Sigmoid colon (tissue), 7 donors: ENCODE results near the gene CEP68. TPM values are rescaled to one million over a fixed set of nuclear protein-coding genes. Genes with fewer than 3 reads are reported as not detected.

Experiments
- DNase-seq: peaks from one replicate; pipeline ENCODE4 v3.0.0-alpha.2; 2019
- H3K27ac ChIP-seq, 4 donors: fragments of 200-600 bp; sonication (generic); one replicate each; pipeline ENCODE4 v1.5.1; 2016 to 2019; ENCODE audit warnings: mild to moderate bottlenecking in 1 of 4
- H3K27me3 ChIP-seq, 3 donors: fragments of 200-600 bp; sonication (generic); one replicate each; pipeline ENCODE4 v1.5.1; 2019; ENCODE audit warnings: mild to moderate bottlenecking in 1 of 3
- H3K36me3 ChIP-seq, 4 donors: fragments of 200-600 bp; sonication (generic); one replicate each; pipeline ENCODE4 v1.5.1; 2016 to 2019
- H3K4me1 ChIP-seq, 4 donors: fragments of 200-600 bp; sonication (generic); one replicate each; pipeline ENCODE4 v1.5.1; 2017 to 2019
- H3K4me3 ChIP-seq, 4 donors: fragments of 200-600 bp; sonication (generic); one replicate each; pipeline ENCODE4 v1.5.1; 2017 to 2019; ENCODE audit warnings: mild to moderate bottlenecking in 2 of 4, moderate library complexity in 1 of 4
- H3K9me3 ChIP-seq, 4 donors: fragments of 200-600 bp in 3 of 4; sonication (generic) in 3 of 4; one replicate each; pipeline versions ENCODE4 v1.5.1 to v1.6.1; 2013 to 2019
- EP300 ChIP-seq, 4 donors: sonication (generic); formaldehyde crosslinking; IDR thresholded peaks; one replicate each; pipeline ENCODE4 v1.6.1; 2017; ENCODE audit warnings: antibody characterized with exemption in 4 of 4
- POLR2A ChIP-seq, 2 donors: fragments of 450-650 bp; IDR thresholded peaks; one replicate each; pipeline ENCODE4 v1.6.1; 2016; ENCODE audit warnings: antibody characterized with exemption in 2 of 2, mild to moderate bottlenecking in 2 of 2, moderate library complexity in 2 of 2
- POLR2AphosphoS5 ChIP-seq, 4 donors: sonication (generic); formaldehyde crosslinking; IDR thresholded peaks; one replicate each; pipeline ENCODE4 v1.6.1; 2017; ENCODE audit warnings: antibody characterized with exemption in 4 of 4
- WGBS, 2 donors: extraction: QIAGEN DNeasy Blood & Tissue Kit; methylation state at CpG; one replicate each; pipeline ENCODE4 v1.1.7; 2013; 5-methylcytosine and 5-hydroxymethylcytosine counted together
- intact Hi-C: fragments of 100-400 bp; cut with DNase I; formaldehyde crosslinking; loops from one replicate; pipeline ENCODE4 v1.15.1; 2023
- polyA plus RNA-seq, 3 donors: library from polyadenylated mRNA; stranded (reverse); fragments of 200-250 nt; gene quantifications; one replicate each; pipeline ENCODE4 v1.2.3, GENCODE V29; 2013
- total RNA-seq, 4 donors: library from RNA; depleted of rRNA; stranded (reverse); fragments of >200 nt; gene quantifications; one replicate each; pipeline ENCODE4 v1.1.0, GENCODE V29; 2016
- TF ChIP-seq, protein P1 (sequence below), 4 experiments: fragments of 450-650 bp in 3 of 4; fragments of 200-600 bp in 1 of 4; IDR thresholded peaks; one replicate each; pipeline ENCODE4 v1.5.1; 2016 to 2019; ENCODE audit warnings: antibody characterized with exemption in 4 of 4, mild to moderate bottlenecking in 3 of 4, moderate library complexity in 2 of 4
- donor health status: healthy with polysubstance abuse.
- donor health status: Bipolar disorder and iron deficiency.
- donor health status: healthy.

The CEP68 gene
- total and polyA plus RNA-seq, 7 donors: 1.6 to 32.1 (median 24.4) TPM

DNA sequence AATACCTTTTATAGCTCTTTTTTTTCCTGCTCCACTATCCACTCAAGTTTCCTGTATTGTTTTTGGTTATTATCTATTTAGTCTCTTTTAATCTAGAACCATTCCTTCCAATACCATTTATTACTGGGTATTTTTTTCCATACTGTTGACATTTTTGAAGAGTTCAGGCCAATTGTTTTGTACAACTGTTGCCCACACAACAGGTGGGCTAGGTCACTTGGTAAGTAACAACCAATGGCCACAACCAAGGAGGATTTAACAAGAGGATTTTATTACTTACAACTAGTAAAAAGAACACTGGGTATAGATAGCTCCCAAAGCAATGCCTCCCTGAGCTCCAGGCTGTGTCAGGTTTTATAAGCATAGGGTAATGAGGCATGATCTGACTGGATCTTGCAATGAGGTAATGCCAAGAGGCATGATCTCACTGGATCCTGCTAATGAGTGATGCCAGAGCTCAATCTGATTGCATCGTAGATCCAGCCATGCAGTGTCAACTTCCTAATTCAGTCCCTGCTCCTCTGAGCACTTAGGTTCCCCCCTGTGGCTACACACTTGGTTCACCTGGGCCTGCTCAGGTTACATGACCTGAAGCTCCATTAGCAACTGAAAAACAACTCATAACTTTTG, 7.1 kb upstream of the CEP68 start:
- DNase-seq: no peak
- TF ChIP-seq, protein P1, sequence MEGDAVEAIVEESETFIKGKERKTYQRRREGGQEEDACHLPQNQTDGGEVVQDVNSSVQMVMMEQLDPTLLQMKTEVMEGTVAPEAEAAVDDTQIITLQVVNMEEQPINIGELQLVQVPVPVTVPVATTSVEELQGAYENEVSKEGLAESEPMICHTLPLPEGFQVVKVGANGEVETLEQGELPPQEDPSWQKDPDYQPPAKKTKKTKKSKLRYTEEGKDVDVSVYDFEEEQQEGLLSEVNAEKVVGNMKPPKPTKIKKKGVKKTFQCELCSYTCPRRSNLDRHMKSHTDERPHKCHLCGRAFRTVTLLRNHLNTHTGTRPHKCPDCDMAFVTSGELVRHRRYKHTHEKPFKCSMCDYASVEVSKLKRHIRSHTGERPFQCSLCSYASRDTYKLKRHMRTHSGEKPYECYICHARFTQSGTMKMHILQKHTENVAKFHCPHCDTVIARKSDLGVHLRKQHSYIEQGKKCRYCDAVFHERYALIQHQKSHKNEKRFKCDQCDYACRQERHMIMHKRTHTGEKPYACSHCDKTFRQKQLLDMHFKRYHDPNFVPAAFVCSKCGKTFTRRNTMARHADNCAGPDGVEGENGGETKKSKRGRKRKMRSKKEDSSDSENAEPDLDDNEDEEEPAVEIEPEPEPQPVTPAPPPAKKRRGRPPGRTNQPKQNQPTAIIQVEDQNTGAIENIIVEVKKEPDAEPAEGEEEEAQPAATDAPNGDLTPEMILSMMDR (IDR thresholded peaks at IDR 0.05): no peak
- no peak for TF ChIP-seq EP300 (IDR thresholded peaks at IDR 0.05)
- no peak for TF ChIP-seq POLR2AphosphoS5 (IDR thresholded peaks at IDR 0.05)
- no peak for TF ChIP-seq POLR2A (IDR thresholded peaks at IDR 0.05)
- WGBS, 2 donors: 88 to 93% methylated on average over 1 of the region's 1 CpG
- no peaks in the 10 kb centered on the region for H3K36me3 ChIP-seq
- no peak overlapping the region for H3K4me3 ChIP-seq
- peaks cover 0 to 2% (median 0%) of the 10 kb centered on the region in 4 donors for H3K9me3 ChIP-seq
- H3K27me3 ChIP-seq: no peaks in the 10 kb centered on the region
- H3K4me1 ChIP-seq: no peaks in the 10 kb centered on the region
- intact Hi-C loops: no loop called here
- no peak overlapping the region for H3K27ac ChIP-seq

DNA sequence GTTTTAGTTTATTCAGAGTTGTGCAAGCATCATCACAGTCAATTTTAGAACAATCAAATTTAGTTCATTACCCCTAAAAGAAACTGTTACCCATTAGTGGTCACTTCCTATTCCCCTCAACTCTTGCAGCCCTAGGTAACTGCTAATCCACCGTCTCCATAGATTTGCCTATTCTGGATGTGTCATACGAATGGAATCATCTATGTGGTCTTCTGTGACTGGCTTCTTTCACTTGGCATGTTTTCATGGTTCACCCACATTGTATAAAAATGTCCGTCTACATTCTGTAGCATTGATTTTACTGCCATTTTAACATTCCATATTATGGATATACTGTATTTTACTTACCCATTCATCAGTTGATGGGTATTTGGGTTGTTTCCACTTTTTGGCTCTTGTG, 5.3 kb upstream of the CEP68 start:
- intact Hi-C loops: loop anchor here (5.0 kb wide), 1 partner anchor 529 kb away; the partner anchor contains the start of gene AFTPH
- H3K36me3 ChIP-seq: no peaks in the 10 kb centered on the region
- H3K4me3 ChIP-seq: no peak overlapping the region
- TF ChIP-seq POLR2AphosphoS5 (IDR thresholded peaks at IDR 0.05): no peak
- no peak for TF ChIP-seq EP300 (IDR thresholded peaks at IDR 0.05)
- TF ChIP-seq, protein P1 (IDR thresholded peaks at IDR 0.05): no peak
- TF ChIP-seq POLR2A (IDR thresholded peaks at IDR 0.05): no peak
- H3K27me3 ChIP-seq: no peaks in the 10 kb centered on the region
- DNase-seq: no peak
- 93 to 95% methylated on average over 3 of the region's 3 CpGs for WGBS, 2 donors
- peaks cover 0 to 8% (median 7%) of the 10 kb centered on the region in 4 donors for H3K4me1 ChIP-seq
- H3K27ac ChIP-seq: no peak overlapping the region
- no peaks in the 10 kb centered on the region for H3K9me3 ChIP-seq

DNA sequence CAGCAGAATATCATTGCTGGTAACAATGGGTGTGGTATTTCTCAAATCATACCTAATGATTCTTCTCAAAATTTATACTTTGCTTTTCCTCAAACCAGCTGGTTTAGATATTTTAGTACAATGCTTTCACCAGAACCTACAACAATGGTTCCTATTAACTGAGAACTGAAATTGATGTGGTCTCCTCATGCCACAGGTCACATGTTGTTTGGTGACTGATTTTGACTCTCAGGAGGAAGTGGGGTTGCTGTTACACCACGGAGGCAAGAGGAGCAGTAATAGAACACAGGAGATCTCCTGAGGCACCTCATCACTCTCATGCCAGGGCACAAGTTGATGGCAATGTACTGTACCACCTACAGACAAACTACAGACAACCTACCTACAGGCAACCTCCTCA, 3.0 kb upstream of the CEP68 start:
- TF ChIP-seq POLR2AphosphoS5 (IDR thresholded peaks at IDR 0.05) (no peak), EP300 (IDR thresholded peaks at IDR 0.05) (no peak), POLR2A (IDR thresholded peaks at IDR 0.05) (no peak)
- TF ChIP-seq, protein P1 (IDR thresholded peaks at IDR 0.05): no peak
- H3K4me3 ChIP-seq: no peak overlapping the region
- H3K27me3 ChIP-seq: no peaks in the 10 kb centered on the region
- intact Hi-C loops: loop anchor here (5.0 kb wide), 1 partner anchor 531 kb away; the partner anchor contains the start of gene AFTPH
- WGBS, 2 donors: 25 to 28% methylated on average over 1 of the region's 1 CpG
- H3K9me3 ChIP-seq: no peaks in the 10 kb centered on the region
- no peak overlapping the region for H3K27ac ChIP-seq
- no peaks in the 10 kb centered on the region for H3K36me3 ChIP-seq
- H3K4me1 ChIP-seq: peaks cover 0 to 21% (median 20%) of the 10 kb centered on the region in 4 donors
- DNase-seq: no peak

DNA sequence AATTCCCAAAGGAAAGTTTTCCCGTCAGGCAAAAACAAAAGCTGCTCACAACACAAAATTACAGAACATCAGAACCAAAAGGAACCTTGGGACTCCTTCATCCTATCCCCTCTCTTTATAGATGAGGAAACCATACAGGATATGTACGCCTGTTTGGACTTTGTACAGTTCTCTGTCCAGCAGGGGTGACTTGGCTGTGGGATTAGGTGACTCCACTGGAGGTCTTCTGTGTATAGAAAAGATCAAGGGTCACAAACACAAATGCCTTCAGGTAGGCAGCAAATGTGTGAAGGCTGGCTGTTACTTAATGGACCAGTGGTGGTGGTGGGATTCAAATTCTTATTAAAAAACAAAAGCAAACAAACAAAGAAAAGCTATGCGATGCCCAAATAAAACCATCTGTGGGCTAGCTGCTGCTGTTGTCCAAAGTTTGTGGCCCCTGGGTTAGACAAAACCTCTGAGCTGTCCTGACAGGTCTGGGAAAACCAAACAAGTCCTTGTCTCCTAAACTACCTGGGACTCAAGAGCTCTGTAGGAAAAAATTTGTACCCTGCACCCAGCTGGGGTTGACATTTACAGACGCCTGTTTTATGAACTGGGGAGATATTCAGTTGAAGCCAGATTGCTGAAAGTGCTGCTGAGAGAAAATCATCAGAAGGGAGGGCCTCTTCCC, 1.3 kb upstream of the CEP68 start:
- Histone ChIP-seq H3K9me3 (no peaks in the 10 kb centered on the region), H3K4me1 (peaks cover 0 to 36% (median 35%) of the 10 kb centered on the region in 4 donors), H3K4me3 (no peak overlapping the region), H3K27me3 (no peaks in the 10 kb centered on the region), H3K27ac (peak overlapping the region in 2 of 4 donors; percentile 93 to 95), H3K36me3 (no peaks in the 10 kb centered on the region)
- no peak for DNase-seq
- TF ChIP-seq EP300 (IDR thresholded peaks at IDR 0.05) (no peak), POLR2A (IDR thresholded peaks at IDR 0.05) (no peak), POLR2AphosphoS5 (IDR thresholded peaks at IDR 0.05) (no peak)
- TF ChIP-seq, protein P1 (IDR thresholded peaks at IDR 0.05): no peak
- 57 to 77% methylated on average over 4 of the region's 4 CpGs for WGBS, 2 donors
- intact Hi-C loops: loop anchor here (5.0 kb wide), 3 partner anchors 68 to 533 kb away; partner anchors contain the start of genes AFTPH and SLC1A4
